HepG2 (cell line): ENCODE data around the gene HSP90AB1. TPM values are rescaled to one million over a fixed set of nuclear protein-coding genes. Genes with fewer than 3 reads are reported as not detected.

Experiments
- HNF4A ChIP-seq: sonication (generic); formaldehyde crosslinking; IDR thresholded peaks from 2 replicates; pipeline ENCODE4 v1.4.0; 2020; ENCODE audit warnings: missing genetic modification reagents
- MNT ChIP-seq: fragments of 450-650 bp; IDR thresholded peaks from 2 replicates; pipeline ENCODE4 v1.6.1; 2016
- NR2F6 ChIP-seq, 2 experiments: IDR thresholded peaks; 2 replicates each; pipeline ENCODE4 v1.6.1; 2016; ENCODE audit warnings: antibody characterized with exemption in 1 of 2, mild to moderate bottlenecking in 1 of 2
- SIX4 ChIP-seq: sonication (generic); formaldehyde crosslinking; IDR thresholded peaks from 2 replicates; pipeline ENCODE4 v1.4.0; 2020; ENCODE audit warnings: missing genetic modification reagents
- TFAP4 ChIP-seq: sonication (generic); IDR thresholded peaks from 2 replicates; pipeline ENCODE4 v1.6.1; 2016; ENCODE audit warnings: low read depth, borderline replicate concordance
- TFE3 ChIP-seq: IDR thresholded peaks from 2 replicates; pipeline ENCODE4 v1.6.1; 2016
- ZBED4 ChIP-seq: sonication (generic); formaldehyde crosslinking; IDR thresholded peaks from 2 replicates; pipeline ENCODE4 v1.4.0; 2020; ENCODE audit warnings: missing genetic modification reagents, borderline replicate concordance
- ZNF253 ChIP-seq: sonication (generic); formaldehyde crosslinking; IDR thresholded peaks from 2 replicates; pipeline ENCODE4 v1.8.0; 2022; ENCODE audit warnings: mild to moderate bottlenecking, missing genetic modification reagents, borderline replicate concordance
- ZNF280D ChIP-seq: sonication (generic); formaldehyde crosslinking; IDR thresholded peaks from 2 replicates; pipeline ENCODE4 v1.5.1; 2020; ENCODE audit warnings: mild to moderate bottlenecking, missing genetic modification reagents
- ZNF800 ChIP-seq: sonication (generic); formaldehyde crosslinking; IDR thresholded peaks from 2 replicates; pipeline ENCODE4 v1.4.0; 2020; ENCODE audit warnings: missing genetic modification reagents
- ZUFSP ChIP-seq: sonication (generic); formaldehyde crosslinking; IDR thresholded peaks from 2 replicates; pipeline ENCODE4 v1.9.0; 2021; ENCODE audit warnings: missing genetic modification reagents, mild to moderate bottlenecking, borderline replicate concordance
- polyA plus RNA-seq, 8 experiments: library from polyadenylated mRNA; depleted of rRNA in 3 of 8; stranded (reverse) in 7 of 8; unstranded in 1 of 8; fragments of >200 nt; fragmentation: Illumina TruSeq in 4 of 8; extraction: Trizol in 4 of 8; gene quantifications; 2 replicates each; pipeline versions ENCODE4 v1.2.1 to v1.2.3, GENCODE V29; 2011 to 2016; ENCODE audit warnings: low read depth in 4 of 8, missing spikeins in 1 of 8, mixed read lengths in 1 of 8; ENCODE audit not compliant: insufficient read depth in 1 of 8
- total RNA-seq, 5 experiments: library from RNA; depleted of rRNA; stranded (reverse); fragments of >200 nt; fragmentation: Illumina TruSeq; extraction: Trizol; gene quantifications; 2 replicates each; pipeline ENCODE4 v1.2.3, GENCODE V29; 2016; ENCODE audit warnings: low read depth in 1 of 5

The HSP90AB1 gene
- total and polyA plus RNA-seq, 2 of the 13 experiments (the other 11 are each of a cell fraction or from before 2014, with no cell fraction given): 1,325 to 1,472 TPM

- TF ChIP-seq ZUFSP (CRISPR knock-in tag) (no peak), ZNF800 (peak; percentile 70; the same call in 1 of the 2 replicates), SIX4 (0 out of 2 replicates have a peak, but pooled peaks have one; percentile 19), HNF4A (peak; percentile 58; the same call in 1 of the 2 replicates), ZBED4 (CRISPR knock-in tag) (0 out of 2 replicates have a peak, but pooled peaks have one; percentile 25), TFE3 (CRISPR knock-in tag) (no peak), ZNF280D (no peak), TFAP4 (peak; percentile 48; the same call in 1 of the 2 replicates), MNT (peak; percentile 42), ZNF253 (CRISPR knock-in tag) (peak; percentile 75; the same call in 1 of the 2 replicates), NR2F6 (IDR thresholded peaks at IDR 0.05) (peak; percentile 57), NR2F6 (CRISPR knock-in tag; IDR thresholded peaks at IDR 0.05) (peak; percentile 74)
Observed at GRCh38 chr6:44223319-44224028, 23.4 kb upstream of the HSP90AB1 start, which contains the start of gene SLC29A1 (continued).
